ENCODE data around the gene SWAP70.
A peak's percentile ranks its signal among the peaks of the same experiment; 100 is the strongest.
"Not testable (repeated sequence)": the region's sequence is repeated elsewhere in the genome, so short reads cannot be mapped to it uniquely, and the experiment has no call there.

Gene SWAP70

DNA sequence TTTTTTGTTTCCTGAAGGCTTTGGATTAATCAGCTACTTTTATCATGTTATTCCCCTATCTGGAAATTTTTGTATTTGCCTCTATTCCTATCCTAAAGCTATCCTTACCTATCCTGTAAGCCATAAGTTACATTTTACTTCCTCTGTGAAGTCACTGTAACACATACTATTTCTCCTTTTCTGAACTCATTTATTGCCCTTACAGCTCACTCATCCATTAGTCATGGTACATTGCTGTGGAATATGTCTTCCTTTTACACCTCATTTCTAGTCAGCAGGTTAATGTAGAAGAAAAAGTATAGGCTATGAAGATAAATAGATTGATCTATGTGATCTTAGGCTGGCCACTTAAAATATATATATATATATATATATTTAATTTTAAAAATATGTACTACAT, 28.0 kb downstream of the SWAP70 start:
- Histone ChIP-seq H3K27me3 (ENCODE audit: insufficient read depth, low read length) (no peaks in the 10 kb centered on the region), H3K27ac (ENCODE audit: low read depth, low read length) (peak overlapping the region; percentile 63)

DNA sequence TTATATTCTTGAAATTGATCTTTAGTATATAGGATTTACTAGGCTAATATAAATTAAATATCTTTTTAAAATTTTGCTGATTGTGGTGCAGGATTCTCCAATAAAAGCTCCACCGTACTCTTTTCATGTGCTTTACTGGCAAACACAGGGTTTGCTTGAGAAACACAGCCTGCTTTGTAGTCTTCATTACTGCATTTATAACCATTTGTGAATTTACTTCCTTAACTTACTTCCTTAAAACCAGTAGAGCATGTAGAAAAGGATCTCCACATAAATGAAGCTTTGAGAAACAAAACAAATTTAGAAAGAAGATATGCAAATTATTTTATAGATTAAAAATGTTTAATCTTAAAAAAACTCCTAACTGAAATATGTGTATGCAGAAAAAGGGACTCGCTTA, 28.8 kb downstream of the SWAP70 start:
- Histone ChIP-seq H3K27me3 (ENCODE audit: insufficient read depth, low read length) (no peaks in the 10 kb centered on the region), H3K4me3 (ENCODE audit: low read depth, low read length) (no peak overlapping the region), H2AFZ (ENCODE audit: low read length, unreplicated experiment) (no peak overlapping the region), H3K79me2 (ENCODE audit: control insufficient read depth, insufficient read depth, low read length, unreplicated experiment) (peaks cover 32% of the 10 kb centered on the region), H3K4me1 (ENCODE audit: control insufficient read depth, insufficient read depth, low read length, unreplicated experiment) (peaks cover 35% of the 10 kb centered on the region), H3K36me3 (ENCODE audit: insufficient read depth, low read length) (peaks cover 16% of the 10 kb centered on the region; the same call in 1 of the 2 replicates), H3K27ac (ENCODE audit: low read depth, low read length) (no peak overlapping the region)

More for the DNA sequence above, 28.0 kb downstream of the SWAP70 start:
- Histone ChIP-seq H2AFZ (ENCODE audit: low read length, unreplicated experiment) (no peak overlapping the region), H3K4me1 (ENCODE audit: control insufficient read depth, insufficient read depth, low read length, unreplicated experiment) (peaks cover 39% of the 10 kb centered on the region), H3K36me3 (ENCODE audit: insufficient read depth, low read length) (peaks cover 16% of the 10 kb centered on the region; the same call in 1 of the 2 replicates), H3K79me2 (ENCODE audit: control insufficient read depth, insufficient read depth, low read length, unreplicated experiment) (peaks cover 38% of the 10 kb centered on the region), H3K4me3 (ENCODE audit: low read depth, low read length) (no peak overlapping the region)

DNA sequence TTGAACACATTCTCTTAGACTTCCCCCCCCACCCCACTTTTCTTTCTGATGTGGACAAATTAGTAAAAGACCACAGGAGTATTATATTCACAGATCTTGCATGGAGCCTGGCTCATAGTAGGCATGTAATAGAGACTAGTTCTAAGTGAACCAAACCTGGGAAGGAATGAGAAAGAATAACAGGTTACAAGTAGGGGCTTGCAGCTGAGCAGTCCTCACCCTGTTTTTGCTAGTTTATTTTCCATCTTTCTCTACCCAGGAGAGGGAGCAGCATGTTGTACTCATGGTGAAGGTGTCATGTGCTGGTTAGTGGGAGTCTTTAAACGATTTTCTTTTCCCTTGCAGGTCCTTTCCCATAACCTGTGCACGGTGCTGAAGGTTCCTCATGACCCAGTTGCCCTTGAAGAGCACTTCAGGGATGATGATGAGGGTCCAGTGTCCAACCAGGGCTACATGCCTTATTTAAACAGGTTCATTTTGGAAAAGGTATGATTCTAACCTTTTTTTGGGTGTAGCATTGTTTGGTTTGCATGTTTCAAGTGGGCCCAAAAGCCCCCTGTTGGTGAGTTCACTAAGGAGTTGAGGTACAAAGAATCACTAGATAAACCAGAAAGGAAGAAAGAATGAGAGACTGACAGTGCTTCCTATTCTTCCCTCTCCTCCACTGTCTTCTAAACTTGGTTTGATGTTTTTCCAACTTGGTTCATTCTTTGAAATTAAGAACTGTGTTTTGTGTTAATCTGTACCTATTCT, 30.1 kb downstream of the SWAP70 start:
- Histone ChIP-seq H3K27ac (ENCODE audit: low read depth, low read length) (no peak overlapping the region), H3K79me2 (ENCODE audit: control insufficient read depth, insufficient read depth, low read length, unreplicated experiment) (peaks cover 24% of the 10 kb centered on the region), H3K4me3 (ENCODE audit: low read depth, low read length) (no peak overlapping the region)

DNA sequence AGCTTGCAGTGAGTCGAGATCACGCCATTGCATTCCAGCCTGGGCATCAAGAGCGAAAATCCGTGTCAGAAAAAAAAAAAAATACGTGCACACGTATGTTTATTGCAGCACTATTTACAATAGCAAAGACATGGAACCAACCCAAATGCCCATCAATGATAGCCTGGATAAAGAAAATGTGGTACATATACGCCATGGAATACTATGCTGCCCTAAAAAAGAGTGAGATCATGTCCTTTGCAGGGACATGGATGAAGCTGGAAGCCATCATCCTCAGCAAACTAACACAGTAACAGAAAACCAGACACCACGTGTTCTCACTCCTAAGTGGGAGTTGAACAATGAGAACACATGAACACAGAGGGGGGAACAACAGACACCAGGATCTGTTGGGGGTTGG, 31.4 kb downstream of the SWAP70 start:
- peaks cover 12% of the 10 kb centered on the region for H3K4me1 ChIP-seq (ENCODE audit: control insufficient read depth, insufficient read depth, low read length, unreplicated experiment)
- H3K27me3 ChIP-seq (ENCODE audit: insufficient read depth, low read length); H3K27ac ChIP-seq (ENCODE audit: low read depth, low read length); H3K4me3 ChIP-seq (ENCODE audit: low read depth, low read length); H2AFZ ChIP-seq (ENCODE audit: low read length, unreplicated experiment): not testable (repeated sequence)
- peaks cover 16% of the 10 kb centered on the region; the same call in 1 of the 2 replicates for H3K36me3 ChIP-seq (ENCODE audit: insufficient read depth, low read length)
- peaks cover 21% of the 10 kb centered on the region for H3K79me2 ChIP-seq (ENCODE audit: control insufficient read depth, insufficient read depth, low read length, unreplicated experiment)

More for the DNA sequence above, 30.1 kb downstream of the SWAP70 start:
- peaks cover 23% of the 10 kb centered on the region for H3K4me1 ChIP-seq (ENCODE audit: control insufficient read depth, insufficient read depth, low read length, unreplicated experiment)
- H3K27me3 ChIP-seq (ENCODE audit: insufficient read depth, low read length): no peaks in the 10 kb centered on the region
- no peak overlapping the region for H2AFZ ChIP-seq (ENCODE audit: low read length, unreplicated experiment)
- peaks cover 16% of the 10 kb centered on the region; the same call in 1 of the 2 replicates for H3K36me3 ChIP-seq (ENCODE audit: insufficient read depth, low read length)

DNA sequence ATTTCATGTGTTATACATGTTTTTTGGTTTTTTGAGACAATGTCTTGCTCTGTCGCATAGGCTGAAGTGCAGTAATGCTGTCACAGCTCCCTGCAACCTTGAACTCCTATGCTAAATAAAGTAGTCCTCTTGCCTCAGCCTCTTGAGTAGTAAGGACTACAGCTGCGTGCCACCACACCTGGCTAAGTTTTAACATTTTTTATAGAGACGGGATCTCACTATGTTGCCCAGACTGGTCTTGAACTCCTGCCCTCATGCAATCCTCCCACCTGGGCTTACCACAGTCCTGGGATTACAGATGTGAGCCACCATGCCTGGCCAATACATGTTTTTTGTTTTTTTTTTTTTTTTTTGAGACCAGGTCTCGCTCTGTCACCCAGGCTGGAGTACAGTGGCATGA, 33.9 kb downstream of the SWAP70 start:
- no peaks in the 10 kb centered on the region for H3K27me3 ChIP-seq (ENCODE audit: insufficient read depth, low read length)
- no peak overlapping the region for H2AFZ ChIP-seq (ENCODE audit: low read length, unreplicated experiment)
- H3K4me3 ChIP-seq (ENCODE audit: low read depth, low read length): no peak overlapping the region
- peaks cover 9% of the 10 kb centered on the region for H3K4me1 ChIP-seq (ENCODE audit: control insufficient read depth, insufficient read depth, low read length, unreplicated experiment)
- peaks cover 19% of the 10 kb centered on the region for H3K79me2 ChIP-seq (ENCODE audit: control insufficient read depth, insufficient read depth, low read length, unreplicated experiment)
- no peak overlapping the region for H3K27ac ChIP-seq (ENCODE audit: low read depth, low read length)
- peaks cover 16% of the 10 kb centered on the region; the same call in 1 of the 2 replicates for H3K36me3 ChIP-seq (ENCODE audit: insufficient read depth, low read length)

DNA sequence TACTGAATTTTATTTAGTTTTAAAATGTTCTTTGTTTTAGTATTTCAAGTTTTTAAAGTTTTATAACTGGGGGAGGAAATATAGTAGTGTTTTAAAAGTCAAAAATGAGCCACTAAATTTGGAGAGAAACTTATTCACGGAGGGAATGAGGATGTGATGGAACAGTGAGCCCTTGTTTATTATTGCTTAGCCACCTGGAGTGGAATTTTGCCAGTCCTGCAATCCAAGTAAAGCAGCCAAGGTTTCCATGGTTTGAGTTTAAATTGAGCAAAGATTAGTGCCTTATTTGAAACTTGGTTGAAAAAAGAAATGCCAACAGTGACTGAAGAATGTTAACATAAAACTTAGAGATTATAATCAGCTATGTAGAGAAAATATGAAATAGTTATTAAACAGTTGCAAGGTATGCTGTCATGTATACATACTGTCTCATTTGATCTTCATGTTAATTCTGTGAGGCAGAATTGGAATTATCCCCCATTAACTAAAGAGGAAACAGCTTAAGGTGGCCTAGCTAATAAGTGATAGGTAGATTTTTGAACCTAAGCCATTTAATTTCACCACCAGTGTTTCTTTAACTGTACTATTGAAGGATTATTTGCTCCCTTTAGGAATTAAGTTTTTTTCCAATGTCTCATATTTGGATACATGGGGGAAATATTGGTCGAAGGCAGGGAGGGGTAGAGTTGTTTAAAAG, 36.4 kb downstream of the SWAP70 start:
- peaks cover 12% of the 10 kb centered on the region; the same call in 1 of the 2 replicates for H3K36me3 ChIP-seq (ENCODE audit: insufficient read depth, low read length)
- H3K79me2 ChIP-seq (ENCODE audit: control insufficient read depth, insufficient read depth, low read length, unreplicated experiment): peaks cover 30% of the 10 kb centered on the region

GRCh38 chr11:9701799-9702198, 37.9 kb downstream of the SWAP70 start:
- no peak overlapping the region for H2AFZ ChIP-seq (ENCODE audit: low read length, unreplicated experiment)
- H3K27ac ChIP-seq (ENCODE audit: low read depth, low read length): no peak overlapping the region
- H3K4me1 ChIP-seq (ENCODE audit: control insufficient read depth, insufficient read depth, low read length, unreplicated experiment): peaks cover 9% of the 10 kb centered on the region
- H3K79me2 ChIP-seq (ENCODE audit: control insufficient read depth, insufficient read depth, low read length, unreplicated experiment): peaks cover 33% of the 10 kb centered on the region
- H3K4me3 ChIP-seq (ENCODE audit: low read depth, low read length): no peak overlapping the region
- H3K36me3 ChIP-seq (ENCODE audit: insufficient read depth, low read length): peaks cover 3% of the 10 kb centered on the region; the same call in 1 of the 2 replicates
- no peaks in the 10 kb centered on the region for H3K27me3 ChIP-seq (ENCODE audit: insufficient read depth, low read length)

More for the DNA sequence above, 36.4 kb downstream of the SWAP70 start:
- H3K4me1 ChIP-seq (ENCODE audit: control insufficient read depth, insufficient read depth, low read length, unreplicated experiment): peaks cover 9% of the 10 kb centered on the region
- H2AFZ ChIP-seq (ENCODE audit: low read length, unreplicated experiment): no peak overlapping the region
- no peak overlapping the region for H3K4me3 ChIP-seq (ENCODE audit: low read depth, low read length)
- H3K27ac ChIP-seq (ENCODE audit: low read depth, low read length): no peak overlapping the region
- H3K27me3 ChIP-seq (ENCODE audit: insufficient read depth, low read length): no peaks in the 10 kb centered on the region

DNA sequence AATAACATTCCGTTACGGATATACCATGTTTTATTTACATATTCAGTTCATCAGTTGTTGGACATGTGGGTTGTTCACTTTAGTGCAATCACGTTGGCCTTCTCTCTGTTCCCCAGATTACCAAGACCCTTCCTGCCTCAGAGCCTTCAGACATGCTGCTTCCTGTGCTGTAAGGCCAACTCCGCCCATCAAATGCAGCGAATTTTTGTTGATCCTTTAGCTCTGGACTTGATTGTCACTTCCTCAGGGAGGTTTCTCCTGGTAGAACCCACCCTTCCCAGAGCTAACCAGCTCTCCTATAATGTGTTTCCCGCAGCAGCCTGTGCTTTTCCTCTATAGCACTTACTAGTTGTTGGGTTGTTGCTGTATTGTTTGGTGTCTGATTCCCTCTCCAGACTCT, 39.4 kb downstream of the SWAP70 start:
- Histone ChIP-seq H3K27ac (ENCODE audit: low read depth, low read length) (no peak overlapping the region), H3K4me3 (ENCODE audit: low read depth, low read length) (no peak overlapping the region), H3K36me3 (ENCODE audit: insufficient read depth, low read length) (peaks cover 3% of the 10 kb centered on the region; the same call in 1 of the 2 replicates)

GRCh38 chr11:9704037-9704436, 40.2 kb downstream of the SWAP70 start:
- peaks cover 45% of the 10 kb centered on the region for H3K79me2 ChIP-seq (ENCODE audit: control insufficient read depth, insufficient read depth, low read length, unreplicated experiment)
- no peak overlapping the region for H3K4me3 ChIP-seq (ENCODE audit: low read depth, low read length)

More for the DNA sequence above, 39.4 kb downstream of the SWAP70 start:
- H2AFZ ChIP-seq (ENCODE audit: low read length, unreplicated experiment): no peak overlapping the region
- H3K27me3 ChIP-seq (ENCODE audit: insufficient read depth, low read length): no peaks in the 10 kb centered on the region
- peaks cover 39% of the 10 kb centered on the region for H3K79me2 ChIP-seq (ENCODE audit: control insufficient read depth, insufficient read depth, low read length, unreplicated experiment)
- H3K4me1 ChIP-seq (ENCODE audit: control insufficient read depth, insufficient read depth, low read length, unreplicated experiment): peaks cover 12% of the 10 kb centered on the region

DNA sequence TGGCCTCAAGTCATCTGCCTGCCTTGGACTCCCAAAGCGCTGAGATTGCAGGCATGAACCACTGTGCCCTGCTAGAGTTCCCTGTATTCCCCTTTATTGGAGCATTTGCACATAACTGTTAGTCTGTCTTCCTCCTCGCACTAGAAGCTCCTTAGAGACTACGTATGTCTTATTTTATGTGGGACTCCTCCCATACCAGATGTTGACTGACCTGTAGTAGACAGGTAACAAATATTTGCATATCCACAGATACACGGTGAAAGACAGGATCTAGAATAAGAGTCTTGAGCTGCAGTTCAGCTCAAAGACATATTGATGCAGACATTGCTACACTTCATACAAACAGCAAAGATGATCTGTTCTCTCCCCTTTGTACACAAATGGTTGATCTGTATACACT, 40.7 kb downstream of the SWAP70 start:
- no peak overlapping the region for H3K27ac ChIP-seq (ENCODE audit: low read depth, low read length)
- H3K36me3 ChIP-seq (ENCODE audit: insufficient read depth, low read length): peaks cover 3% of the 10 kb centered on the region; the same call in 1 of the 2 replicates
- H3K79me2 ChIP-seq (ENCODE audit: control insufficient read depth, insufficient read depth, low read length, unreplicated experiment): peaks cover 50% of the 10 kb centered on the region
- H3K4me1 ChIP-seq (ENCODE audit: control insufficient read depth, insufficient read depth, low read length, unreplicated experiment): peaks cover 18% of the 10 kb centered on the region
- H3K4me3 ChIP-seq (ENCODE audit: low read depth, low read length): no peak overlapping the region
- no peak overlapping the region for H2AFZ ChIP-seq (ENCODE audit: low read length, unreplicated experiment)
- no peaks in the 10 kb centered on the region for H3K27me3 ChIP-seq (ENCODE audit: insufficient read depth, low read length)

More at GRCh38 chr11:9704037-9704436, 40.2 kb downstream of the SWAP70 start:
- H3K27ac ChIP-seq (ENCODE audit: low read depth, low read length): no peak overlapping the region
- H3K36me3 ChIP-seq (ENCODE audit: insufficient read depth, low read length): peaks cover 3% of the 10 kb centered on the region; the same call in 1 of the 2 replicates
- H3K27me3 ChIP-seq (ENCODE audit: insufficient read depth, low read length): no peaks in the 10 kb centered on the region
- H2AFZ ChIP-seq (ENCODE audit: low read length, unreplicated experiment): no peak overlapping the region
- peaks cover 18% of the 10 kb centered on the region for H3K4me1 ChIP-seq (ENCODE audit: control insufficient read depth, insufficient read depth, low read length, unreplicated experiment)
